Left renal pelvis (tissue), 4 donors: Measurements from ENCODE around the gene YPEL4. TPM values are rescaled to one million over a fixed set of nuclear protein-coding genes. Genes with fewer than 3 reads are reported as not detected.

Source experiments
- DNase-seq, 4 donors: peaks; one replicate each; pipeline ENCODE4 v3.0.0-alpha.2; 2013; ENCODE audit warnings: low read depth in 4 of 4, low spot score in 3 of 4
- polyA plus RNA-seq, 4 donors: library from polyadenylated mRNA; unstranded; fragments of 120-200 nt; gene quantifications; one replicate each; pipeline ENCODE4 v1.2.1, GENCODE V29; 2013; ENCODE audit not compliant: insufficient read length in 4 of 4

The YPEL4 gene
- polyA plus RNA-seq, 4 donors, result 1.5 to 4.4 (median 3.3) TPM

DNA sequence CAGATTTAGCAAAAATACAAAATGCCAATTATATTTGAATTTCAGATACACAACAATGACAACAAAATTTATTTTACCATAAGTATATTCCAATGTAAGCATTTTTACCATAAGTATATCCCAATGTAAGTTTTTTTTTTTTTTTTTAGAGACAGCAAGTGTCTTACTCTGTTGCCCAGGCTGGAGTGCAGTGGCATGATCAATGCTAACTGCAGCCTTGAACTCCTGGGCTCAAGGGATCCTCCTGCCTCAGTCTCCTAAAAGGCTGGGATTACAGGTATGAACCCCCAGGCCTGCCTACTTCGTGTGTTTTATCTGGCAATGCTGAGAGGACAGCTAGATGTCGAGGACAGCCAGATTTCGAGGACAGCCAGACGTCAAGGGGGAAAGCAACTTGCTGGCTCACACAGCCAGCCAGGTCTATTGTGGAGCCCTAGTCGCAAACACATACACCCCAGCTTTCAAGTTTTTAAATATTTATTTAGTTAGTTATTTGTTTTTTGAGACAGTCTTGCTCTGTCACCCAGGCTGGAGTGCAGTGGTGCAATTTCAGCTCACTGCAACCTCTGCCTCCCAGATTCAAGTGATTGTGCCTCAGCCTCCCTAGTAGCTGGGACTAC is 53.3 kb downstream of the YPEL4 start:
- no peak for DNase-seq

Other genes starting within 250 kb of the YPEL4 start
- gene SLC43A3, start 222.8 kb downstream of the YPEL4 start, polyA plus RNA-seq, result 10 to 100 TPM; 24.1 to 29.1 (median 26.2) TPM
- gene RTN4RL2, start 189.4 kb downstream of the YPEL4 start, polyA plus RNA-seq, result 1 to 10 TPM in 3 of 4 donors, under 1 TPM in 1; 1.00 to 3.6 (median 2.2) TPM
- gene SLC43A1, start 134.2 kb downstream of the YPEL4 start, polyA plus RNA-seq, result 1 to 10 TPM; 4.9 to 9.7 (median 6.5) TPM
- 10 to 100 TPM; 42.2 to 52.6 (median 46.8) TPM for gene TIMM10, start 119.2 kb downstream of the YPEL4 start, polyA plus RNA-seq
- under 1 TPM; 0.21 to 0.63 (median 0.38) TPM for gene SMTNL1, start 112.3 kb downstream of the YPEL4 start, polyA plus RNA-seq
- 10 to 100 TPM; 36.5 to 46.7 (median 42.3) TPM for gene UBE2L6, start 82.2 kb downstream of the YPEL4 start, polyA plus RNA-seq
- gene SERPING1, start 52.2 kb downstream of the YPEL4 start, polyA plus RNA-seq, result 100 to 1,000 TPM; 139 to 440 (median 176) TPM
- 10 to 100 TPM; 12.0 to 17.2 (median 16.5) TPM for gene CLP1, start 7.8 kb upstream of the YPEL4 start, polyA plus RNA-seq
- gene ZDHHC5, start 18.2 kb upstream of the YPEL4 start, polyA plus RNA-seq, result 10 to 100 TPM; 38.9 to 55.7 (median 50.5) TPM
- 10 to 100 TPM; 15.0 to 24.4 (median 18.5) TPM for gene MED19, start 62.3 kb upstream of the YPEL4 start, polyA plus RNA-seq
- 100 to 1,000 TPM in 3 of 4 donors, 10 to 100 TPM in 1; 81.6 to 126 (median 117) TPM for gene TMX2, start 62.7 kb upstream of the YPEL4 start, polyA plus RNA-seq
- 100 to 1,000 TPM in 2 of 4 donors, 10 to 100 TPM in 2; 88.2 to 142 (median 99.1) TPM for gene SELENOH, start 91.6 kb upstream of the YPEL4 start, polyA plus RNA-seq
- gene BTBD18, start 101.9 kb upstream of the YPEL4 start, polyA plus RNA-seq, result under 1 TPM; 0.06 to 0.18 (median 0.13) TPM
- gene CTNND1, start 111.9 kb upstream of the YPEL4 start, polyA plus RNA-seq, result 100 to 1,000 TPM; 144 to 230 (median 216) TPM